Fibroblast of lung (primary cell): ENCODE measurements around the gene KRTAP24-1. TPM values are rescaled to one million over a fixed set of nuclear protein-coding genes. Genes with fewer than 3 reads are reported as not detected.

Experiments used
- DNase-seq, 2 donors: peaks; one replicate each; pipeline versions ENCODE4 v3.0.0 to v3.0.0-alpha.2; 2010; ENCODE audit warnings: low read depth in 2 of 2
- H2AFZ ChIP-seq: 2 replicates; pipeline ENCODE4 v1.5.1; 2012; ENCODE audit warnings: low read length, control low read depth, inconsistent platforms
- H3K27ac ChIP-seq: 2 replicates; pipeline ENCODE4 v1.5.1; 2011; ENCODE audit warnings: low read length, control low read depth; ENCODE audit not compliant: insufficient read depth
- H3K27me3 ChIP-seq: 2 replicates; pipeline ENCODE4 v1.5.1; 2011; ENCODE audit warnings: mild to moderate bottlenecking, low read length; ENCODE audit not compliant: control insufficient read depth, insufficient read depth
- H3K36me3 ChIP-seq: 2 replicates; pipeline ENCODE4 v1.5.1; 2011; ENCODE audit warnings: low read length; ENCODE audit not compliant: control insufficient read depth, insufficient read depth
- H3K4me1 ChIP-seq: 2 replicates; pipeline ENCODE4 v1.5.1; 2011; ENCODE audit warnings: low read length; ENCODE audit not compliant: control insufficient read depth, insufficient read depth; ENCODE audit errors: extremely low read depth
- H3K4me2 ChIP-seq: 2 replicates; pipeline ENCODE4 v1.5.1; 2011; ENCODE audit warnings: low read length, control low read depth; ENCODE audit not compliant: insufficient read depth; ENCODE audit errors: extremely low read depth
- H3K4me3 ChIP-seq, 4 experiments: fragments of 200-600 bp in 1 of 4; sonication (generic) in 1 of 4; replicated peaks in 1 of 4; 2 replicates each; pipeline ENCODE4 v1.5.1; 2011 to 2016; ENCODE audit warnings: low read length in 4 of 4, low read depth in 3 of 4, mild to moderate bottlenecking in 3 of 4, control low read depth in 2 of 4, inconsistent platforms in 1 of 4, mixed read lengths in 1 of 4; ENCODE audit not compliant: insufficient read depth in 1 of 4; ENCODE audit errors: control extremely low read depth in 1 of 4
- H3K79me2 ChIP-seq: 2 replicates; pipeline ENCODE4 v1.5.1; 2012; ENCODE audit warnings: mild to moderate bottlenecking, low read length, inconsistent platforms; ENCODE audit not compliant: control insufficient read depth, insufficient read depth
- H3K9ac ChIP-seq: 2 replicates; pipeline ENCODE4 v1.5.1; 2011; ENCODE audit warnings: mild to moderate bottlenecking, low read length, control low read depth; ENCODE audit not compliant: insufficient read depth
- H3K9me3 ChIP-seq: 2 replicates; pipeline ENCODE4 v1.5.1; 2012; ENCODE audit warnings: low read depth, low read length; ENCODE audit not compliant: control insufficient read depth, insufficient read depth
- H4K20me1 ChIP-seq: 2 replicates; pipeline ENCODE4 v1.5.1; 2011; ENCODE audit warnings: low read length; ENCODE audit not compliant: control insufficient read depth, insufficient read depth; ENCODE audit errors: extremely low read depth
- CTCF ChIP-seq, 2 donors: IDR thresholded peaks in 1 of 2; conservative IDR thresholded peaks in 1 of 2; 1 replicate in 1 of 2; 2 replicates in 1 of 2; pipeline ENCODE4 v1.5.1; 2011 to 2012; ENCODE audit warnings: low read length in 2 of 2, control low read depth in 1 of 2, inconsistent platforms in 1 of 2, low read depth in 1 of 2, mild to moderate bottlenecking in 1 of 2
- EZH2 ChIP-seq: IDR thresholded peaks from 2 replicates; pipeline ENCODE4 v1.5.1; 2012; ENCODE audit warnings: low read length, control low read depth, mild to moderate bottlenecking; ENCODE audit errors: missing control alignments
- polyA minus RNA-seq: library from RNA; depleted of rRNA, polyadenylated mRNA; stranded (reverse); fragments of >200 nt; gene quantifications from 2 replicates; pipeline ENCODE4 v1.2.3, GENCODE V29; 2011; ENCODE audit warnings: low replicate concordance
- polyA plus RNA-seq, 2 donors: library from polyadenylated mRNA; depleted of rRNA in 1 of 2; stranded (reverse) in 1 of 2; unstranded in 1 of 2; fragments of >200 nt; gene quantifications; 2 replicates each; pipeline ENCODE4 v1.2.1, GENCODE V29; 2011 to 2012; ENCODE audit warnings: missing spikeins in 1 of 2
- total RNA-seq: library from RNA; depleted of rRNA; stranded (reverse); fragments of >200 nt; gene quantifications from 2 replicates; pipeline ENCODE4 v1.2.1, GENCODE V29; 2014

KRTAP24-1 gene
- total RNA-seq (not detected in 2 replicates), polyA plus RNA-seq (not detected in 2 replicates), polyA minus RNA-seq (not detected in 2 replicates)
- polyA plus RNA-seq (2012), result not detected in 2 replicates

- Histone ChIP-seq H2AFZ (no peak within 1 kb of the TSS), H3K27me3 (no peaks in the 10 kb centered on the region), H3K9me3 (no peaks in the 10 kb centered on the region), H3K4me1 (no peaks in the 10 kb centered on the region), H4K20me1 (no peaks in the 10 kb centered on the region), H3K36me3 (no peaks in the 10 kb centered on the region), H3K4me3 (no peak within 1 kb of the TSS), H3K9ac (no peak within 1 kb of the TSS), H3K79me2 (no peaks in the 10 kb centered on the region), H3K4me2 (no peak within 1 kb of the TSS), H3K27ac (no peak within 1 kb of the TSS)
- TF ChIP-seq EZH2 (no peak), CTCF (conservative IDR thresholded peaks at IDR 0.05 in 1 of 2, IDR thresholded peaks at IDR 0.05 in 1 of 2; ENCODE audit: low read depth in 1 of 2, low read length in 2 of 2) (no peak)
- DNase-seq, result no peak
These were observed at the start of gene KRTAP24-1 for GRCh38 chr21:30282850-30283249. KRTAP24-1 (minus strand) TSS chr21:30282950; CDS start chr21:30282932, 18 bp downstream.

- no peaks in the 10 kb centered on the region for H3K27me3 ChIP-seq
- H3K9ac ChIP-seq, result no peak overlapping the region
- H3K27ac ChIP-seq, result no peak overlapping the region
- H4K20me1 ChIP-seq, result no peaks in the 10 kb centered on the region
- H3K36me3 ChIP-seq, result no peaks in the 10 kb centered on the region
- peak in 1 of 2 donors; percentile 1 for DNase-seq
- H2AFZ ChIP-seq, result no peak overlapping the region
- H3K4me2 ChIP-seq, result no peak overlapping the region
- no peaks in the 10 kb centered on the region for H3K4me1 ChIP-seq
- TF ChIP-seq CTCF (conservative IDR thresholded peaks at IDR 0.05 in 1 of 2, IDR thresholded peaks at IDR 0.05 in 1 of 2; ENCODE audit: low read depth in 1 of 2, low read length in 2 of 2) (no peak), EZH2 (no peak)
- H3K4me3 ChIP-seq, result no peak overlapping the region
- no peaks in the 10 kb centered on the region for H3K9me3 ChIP-seq
- H3K79me2 ChIP-seq, result no peaks in the 10 kb centered on the region
These were observed 46.6 kb upstream of the KRTAP24-1 start for GRCh38 chr21:30329203-30329875.

- no peak for TF ChIP-seq EZH2
- no peak for TF ChIP-seq CTCF (conservative IDR thresholded peaks at IDR 0.05 in 1 of 2, IDR thresholded peaks at IDR 0.05 in 1 of 2; ENCODE audit: low read depth in 1 of 2, low read length in 2 of 2)
- Histone ChIP-seq H3K79me2 (no peaks in the 10 kb centered on the region), H3K4me1 (no peaks in the 10 kb centered on the region), H3K9ac (no peak overlapping the region), H3K4me3 (no peak overlapping the region), H4K20me1 (no peaks in the 10 kb centered on the region), H3K4me2 (no peak overlapping the region), H2AFZ (no peak overlapping the region), H3K36me3 (no peaks in the 10 kb centered on the region), H3K27ac (no peak overlapping the region), H3K27me3 (no peaks in the 10 kb centered on the region), H3K9me3 (no peaks in the 10 kb centered on the region)
- no peak for DNase-seq
These were observed 43.6 kb upstream of the KRTAP24-1 start for GRCh38 chr21:30326390-30326789.
